Measurements from ENCODE around the gene MAS1L.

Gene MAS1L

GRCh38 chr6:29521006-29521680 is 33.4 kb upstream of the MAS1L start:
- TF ChIP-seq GATA3 (IDR thresholded peaks at IDR 0.05; ENCODE audit: low read depth, low read length) (no peak), GATA2 (IDR thresholded peaks at IDR 0.05; ENCODE audit: low read depth, low read length) (no peak)

GRCh38 chr6:29520232-29520631 is 32.5 kb upstream of the MAS1L start:
- no peak for TF ChIP-seq GATA2 (IDR thresholded peaks at IDR 0.05; ENCODE audit: low read depth, low read length)
- TF ChIP-seq GATA3 (IDR thresholded peaks at IDR 0.05; ENCODE audit: low read depth, low read length): no peak

GRCh38 chr6:29519291-29520010 is 31.7 kb upstream of the MAS1L start:
- TF ChIP-seq GATA3 (IDR thresholded peaks at IDR 0.05; ENCODE audit: low read depth, low read length) (no peak), GATA2 (IDR thresholded peaks at IDR 0.05; ENCODE audit: low read depth, low read length) (no peak)

DNA sequence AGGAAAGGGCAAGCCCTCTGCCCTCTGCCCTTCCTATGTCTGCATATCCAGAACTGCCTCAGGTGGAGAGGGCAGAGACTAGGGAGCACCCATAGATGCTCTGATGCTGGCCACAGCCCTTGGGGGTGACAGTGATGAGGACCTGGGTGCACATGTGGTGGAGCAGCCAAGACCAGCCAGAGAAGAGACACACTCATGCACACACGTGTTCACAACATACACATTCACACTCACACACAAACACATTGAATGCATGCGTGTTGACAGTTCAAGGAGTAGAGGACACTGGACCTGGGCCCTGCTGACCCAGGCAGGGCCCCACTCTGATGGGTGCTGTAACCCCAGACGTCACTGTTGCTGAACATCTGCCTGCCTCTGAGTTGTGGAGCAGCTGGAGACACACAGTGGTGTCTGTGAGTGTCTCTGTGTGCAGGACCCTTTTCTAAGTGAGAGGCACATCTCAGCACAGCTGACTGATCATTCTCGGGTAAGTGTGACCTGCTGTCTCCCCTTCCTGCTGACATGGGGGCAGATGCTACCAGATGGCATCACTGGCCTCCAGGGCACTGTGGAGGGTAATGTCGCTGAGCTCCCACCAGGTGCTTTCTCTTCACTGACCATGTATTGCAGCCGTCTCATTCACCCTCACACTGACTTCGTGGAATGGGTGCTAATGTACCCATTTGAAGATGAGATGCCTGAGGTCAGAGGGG is 30.1 kb upstream of the MAS1L start:
- TF ChIP-seq GATA2 (IDR thresholded peaks at IDR 0.05; ENCODE audit: low read depth, low read length) (no peak), GATA3 (IDR thresholded peaks at IDR 0.05; ENCODE audit: low read depth, low read length) (no peak)

DNA sequence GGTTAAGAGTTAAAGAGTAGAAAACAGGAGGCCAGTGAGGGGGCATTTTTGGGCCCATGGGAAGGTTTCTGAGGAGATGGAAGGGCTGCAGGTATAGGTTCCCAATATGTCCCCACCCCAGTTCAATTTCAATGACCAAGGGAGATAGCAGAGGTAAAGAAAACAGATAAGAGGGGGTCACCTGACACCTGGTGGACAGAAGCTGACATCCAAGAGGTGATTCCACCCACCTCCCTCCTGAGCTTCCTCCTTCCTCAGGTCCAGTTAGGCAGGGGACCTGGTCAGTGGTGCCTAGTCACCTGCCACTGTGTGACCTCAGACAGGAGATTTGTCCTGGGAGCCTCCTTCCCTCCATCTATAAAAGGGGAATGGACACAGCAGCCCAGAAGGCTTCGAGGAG is 29.5 kb upstream of the MAS1L start:
- TF ChIP-seq GATA3 (IDR thresholded peaks at IDR 0.05; ENCODE audit: low read depth, low read length) (no peak), GATA2 (IDR thresholded peaks at IDR 0.05; ENCODE audit: low read depth, low read length) (no peak)

- TF ChIP-seq GATA2 (IDR thresholded peaks at IDR 0.05; ENCODE audit: low read depth, low read length) (no peak), GATA3 (IDR thresholded peaks at IDR 0.05; ENCODE audit: low read depth, low read length) (no peak)
Observed at GRCh38 chr6:29516108-29516507, 28.4 kb upstream of the MAS1L start.

GRCh38 chr6:29510746-29511300 is 23.1 kb upstream of the MAS1L start:
- no peak for TF ChIP-seq GATA2 (IDR thresholded peaks at IDR 0.05; ENCODE audit: low read depth, low read length)
- no peak for TF ChIP-seq GATA3 (IDR thresholded peaks at IDR 0.05; ENCODE audit: low read depth, low read length)

GRCh38 chr6:29510202-29510601 is 22.4 kb upstream of the MAS1L start:
- TF ChIP-seq GATA2 (IDR thresholded peaks at IDR 0.05; ENCODE audit: low read depth, low read length) (no peak), GATA3 (IDR thresholded peaks at IDR 0.05; ENCODE audit: low read depth, low read length) (no peak)

GRCh38 chr6:29509711-29510110 is 22.0 kb upstream of the MAS1L start:
- TF ChIP-seq GATA3 (IDR thresholded peaks at IDR 0.05; ENCODE audit: low read depth, low read length) (no peak), GATA2 (IDR thresholded peaks at IDR 0.05; ENCODE audit: low read depth, low read length) (no peak)

GRCh38 chr6:29509239-29509638 is 21.5 kb upstream of the MAS1L start:
- no peak for TF ChIP-seq GATA2 (IDR thresholded peaks at IDR 0.05; ENCODE audit: low read depth, low read length)
- TF ChIP-seq GATA3 (IDR thresholded peaks at IDR 0.05; ENCODE audit: low read depth, low read length): no peak

- no peak for TF ChIP-seq GATA3 (IDR thresholded peaks at IDR 0.05; ENCODE audit: low read depth, low read length)
- TF ChIP-seq GATA2 (IDR thresholded peaks at IDR 0.05; ENCODE audit: low read depth, low read length): no peak
Observed at GRCh38 chr6:29507319-29507718, 19.6 kb upstream of the MAS1L start.

DNA sequence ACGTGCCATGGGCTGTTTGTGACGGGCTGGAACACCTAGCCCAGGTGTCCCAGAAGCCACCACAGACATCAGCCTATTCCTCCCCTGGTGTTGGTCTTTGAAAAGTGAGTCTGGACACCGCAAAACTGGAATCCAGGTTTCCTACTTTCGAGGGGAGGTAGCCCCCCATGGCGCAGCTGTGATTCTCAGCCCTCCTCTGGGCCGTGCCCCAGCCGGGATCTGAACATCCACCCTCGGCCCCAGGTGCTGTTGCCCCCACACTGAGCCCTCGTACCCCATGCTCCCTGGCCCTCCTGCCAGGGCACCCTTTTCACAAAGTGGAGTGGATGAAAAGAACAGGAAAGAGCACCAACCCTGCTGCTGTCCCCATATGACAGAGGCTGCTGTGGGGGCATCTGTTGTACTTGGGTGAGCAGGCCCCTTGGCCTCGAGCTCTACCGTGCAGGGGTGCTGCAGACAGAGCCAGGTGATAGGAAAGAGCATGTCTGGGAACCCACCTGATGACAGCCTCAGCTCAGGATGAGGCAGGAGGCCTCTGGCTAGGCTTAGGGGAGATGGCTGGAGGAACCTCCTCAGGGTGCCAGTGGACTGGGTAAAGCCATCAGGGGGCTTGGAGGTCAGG is 18.8 kb upstream of the MAS1L start:
- no peak for TF ChIP-seq GATA2 (IDR thresholded peaks at IDR 0.05; ENCODE audit: low read depth, low read length)
- TF ChIP-seq GATA3 (IDR thresholded peaks at IDR 0.05; ENCODE audit: low read depth, low read length): no peak

DNA sequence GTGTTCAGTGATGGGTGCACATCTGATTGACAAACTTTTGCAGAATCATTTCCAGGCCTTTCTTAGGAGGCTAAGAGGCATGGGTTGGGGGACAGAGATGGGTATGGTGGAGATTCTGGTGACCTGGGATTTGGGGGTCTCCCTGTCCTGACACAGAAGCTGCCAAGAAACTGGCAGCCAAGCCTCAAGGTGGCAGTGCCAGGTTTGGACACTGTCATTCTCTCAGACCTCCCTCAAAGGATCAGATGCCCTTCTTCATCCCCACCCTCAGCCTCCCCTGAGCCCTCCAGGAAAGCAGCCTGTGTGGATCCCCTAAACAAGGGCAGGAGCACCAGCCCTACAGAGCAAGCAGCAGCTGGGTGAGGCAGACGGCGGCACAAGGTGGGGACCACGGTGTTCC is 18.1 kb upstream of the MAS1L start:
- TF ChIP-seq GATA3 (IDR thresholded peaks at IDR 0.05; ENCODE audit: low read depth, low read length) (no peak), GATA2 (IDR thresholded peaks at IDR 0.05; ENCODE audit: low read depth, low read length) (no peak)

DNA sequence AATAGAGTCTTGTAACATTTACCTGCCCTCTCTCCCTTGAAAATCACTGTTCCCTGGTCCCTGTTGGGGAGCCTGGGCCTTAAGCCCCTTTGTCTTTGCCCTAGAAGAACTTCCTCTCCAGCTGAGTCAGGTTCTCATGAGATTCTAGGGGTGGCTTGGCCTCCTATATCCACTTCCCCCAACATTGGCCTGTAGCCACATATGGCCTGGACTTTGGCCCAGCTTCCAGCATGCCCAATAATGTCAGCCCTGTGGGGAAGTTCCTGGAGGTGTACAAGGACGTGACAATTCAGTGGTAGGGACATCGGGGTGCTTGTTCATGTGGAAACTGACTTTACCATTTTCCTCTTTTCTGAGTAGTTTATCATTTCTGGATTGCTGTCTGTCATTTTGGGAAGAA is 17.2 kb upstream of the MAS1L start:
- TF ChIP-seq GATA2 (IDR thresholded peaks at IDR 0.05; ENCODE audit: low read depth, low read length) (no peak), GATA3 (IDR thresholded peaks at IDR 0.05; ENCODE audit: low read depth, low read length) (no peak)
